Measurements from ENCODE around the gene URGCP. TPM values are rescaled to one million over a fixed set of nuclear protein-coding genes. Genes with fewer than 3 reads are reported as not detected.

Gene URGCP
- total RNA-seq, 1 experiment from 2014 or later = 30.7 TPM

GRCh38 chr7:43933902-43934560, 27.6 kb upstream of the URGCP start:
- Histone ChIP-seq H3K79me2 (ENCODE audit: insufficient read depth, low read length) (no peaks in the 10 kb centered on the region), H3K9ac (ENCODE audit: extremely low read depth, insufficient read length, low read length) (no peak overlapping the region), H3K18ac (ENCODE audit: insufficient read length, low read depth, low read length) (no peak overlapping the region), H2BK5ac (ENCODE audit: insufficient read length, low read length) (no peak overlapping the region), H2BK15ac (ENCODE audit: low read depth, low read length) (no peak overlapping the region), H3K4ac (ENCODE audit: low read depth, low read length) (no peak overlapping the region), H2BK20ac (ENCODE audit: low read depth, low read length, poor library complexity, severe bottlenecking) (no peak overlapping the region), H2BK120ac (ENCODE audit: low read depth, low read length, poor library complexity, severe bottlenecking) (no peak overlapping the region), H3K4me1 (ENCODE audit: insufficient read depth, low read length) (no peaks in the 10 kb centered on the region), H3K4me2 (ENCODE audit: insufficient read depth, insufficient read length, low read length) (no peak overlapping the region), H3K14ac (ENCODE audit: insufficient read depth, low read length) (no peak overlapping the region), H2BK12ac (ENCODE audit: insufficient read length, low read depth, low read length) (no peak overlapping the region), H4K20me1 (ENCODE audit: control insufficient read depth, insufficient read depth, insufficient read length) (no peaks in the 10 kb centered on the region), H3T11ph (ENCODE audit: low read length) (no peak overlapping the region), H4K8ac (replicated peaks; ENCODE audit: insufficient read length, low read depth, low read length) (no peak overlapping the region), H3K27me3 (ENCODE audit: insufficient read depth, low read length) (no peaks in the 10 kb centered on the region), H4K91ac (ENCODE audit: insufficient read length, low read depth, low read length) (no peak overlapping the region), H2AFZ (ENCODE audit: low read length) (no peak overlapping the region), H3K56ac (ENCODE audit: insufficient read length, low read depth, low read length) (no peak overlapping the region), H3K79me1 (ENCODE audit: insufficient read depth, low read depth, low read length, poor library complexity, severe bottlenecking) (no peaks in the 10 kb centered on the region), H3K23me2 (ENCODE audit: insufficient read length, low read depth, low read length, poor library complexity, severe bottlenecking) (no peaks in the 10 kb centered on the region), H3K23ac (ENCODE audit: insufficient read length, low read depth, low read length) (no peak overlapping the region), H2AK5ac (ENCODE audit: insufficient read length, low read length) (no peak overlapping the region), H3K27ac (ENCODE audit: insufficient read length, low read depth, low read length) (no peak overlapping the region), H3K9me3 (ENCODE audit: control insufficient read depth, low read depth, low read length) (no peaks in the 10 kb centered on the region), H4K5ac (ENCODE audit: insufficient read length, low read depth, low read length) (no peak overlapping the region)
- H3K27me3 Mint-ChIP-seq (ENCODE audit: low read depth) = peaks cover 3% of the 10 kb centered on the region
- H3K4me1 Mint-ChIP-seq = peaks cover 4 to 5% of the 10 kb centered on the region in 2 experiments; a peak in 2 of 4 replicates
- DNase-seq = no peak
- H3K9me3 Mint-ChIP-seq = no peaks in the 10 kb centered on the region
- H3K36me3 Mint-ChIP-seq (ENCODE audit: insufficient read depth in 1 of 3, low read depth in 3 of 3) = no peaks in the 10 kb centered on the region
- no peak overlapping the region for H3K27ac Mint-ChIP-seq
- TF ChIP-seq, protein P1, sequence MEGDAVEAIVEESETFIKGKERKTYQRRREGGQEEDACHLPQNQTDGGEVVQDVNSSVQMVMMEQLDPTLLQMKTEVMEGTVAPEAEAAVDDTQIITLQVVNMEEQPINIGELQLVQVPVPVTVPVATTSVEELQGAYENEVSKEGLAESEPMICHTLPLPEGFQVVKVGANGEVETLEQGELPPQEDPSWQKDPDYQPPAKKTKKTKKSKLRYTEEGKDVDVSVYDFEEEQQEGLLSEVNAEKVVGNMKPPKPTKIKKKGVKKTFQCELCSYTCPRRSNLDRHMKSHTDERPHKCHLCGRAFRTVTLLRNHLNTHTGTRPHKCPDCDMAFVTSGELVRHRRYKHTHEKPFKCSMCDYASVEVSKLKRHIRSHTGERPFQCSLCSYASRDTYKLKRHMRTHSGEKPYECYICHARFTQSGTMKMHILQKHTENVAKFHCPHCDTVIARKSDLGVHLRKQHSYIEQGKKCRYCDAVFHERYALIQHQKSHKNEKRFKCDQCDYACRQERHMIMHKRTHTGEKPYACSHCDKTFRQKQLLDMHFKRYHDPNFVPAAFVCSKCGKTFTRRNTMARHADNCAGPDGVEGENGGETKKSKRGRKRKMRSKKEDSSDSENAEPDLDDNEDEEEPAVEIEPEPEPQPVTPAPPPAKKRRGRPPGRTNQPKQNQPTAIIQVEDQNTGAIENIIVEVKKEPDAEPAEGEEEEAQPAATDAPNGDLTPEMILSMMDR (conservative IDR thresholded peaks at IDR 0.05) = no peak
- no peak overlapping the region for H3K4me3 Mint-ChIP-seq
- WGBS (ENCODE audit: extremely low coverage, insufficient read length, low lambda C conversion rate) = no CpG with 5 or more reads among the region's 3 CpGs

All from H9 (cell line).